Measurements from ENCODE around the gene CALD1.

Gene CALD1

DNA sequence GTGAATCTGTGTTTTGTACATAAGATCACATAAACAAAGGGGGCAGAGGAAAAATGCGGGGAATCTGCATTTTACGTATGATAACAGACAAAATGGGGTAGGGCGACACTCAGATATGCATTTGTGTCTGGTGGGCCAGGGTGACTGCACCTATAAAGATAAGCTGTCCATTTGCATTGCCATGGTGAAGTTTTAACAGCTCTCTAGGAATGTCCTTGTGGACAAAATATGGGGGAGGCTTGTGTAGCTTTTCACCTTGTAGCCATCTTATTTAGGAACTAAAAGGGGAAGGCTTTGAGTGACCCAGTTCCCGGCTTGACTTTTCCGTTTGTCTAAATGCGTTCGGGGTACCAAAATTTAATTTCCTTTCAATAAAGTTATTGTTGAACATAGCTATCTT lies 114.5 kb downstream of the CALD1 start:
- Histone ChIP-seq H3K36me3 (peaks cover 22 to 92% (median 62%) of the 10 kb centered on the region in 11 experiments), H3K4me3 (peak overlapping the region in 5 of 10 experiments; percentile 61 to 69 (median 65); a peak in 7 of 20 replicates), H3K4me2 (peak overlapping the region in 10 of 11 experiments; percentile 64 to 83 (median 79); a peak in 18 of 22 replicates), H3K27me3 (no peaks in the 10 kb centered on the region), H4K20me1 (no peaks in the 10 kb centered on the region), H3K4me1 (peaks cover 10 to 26% (median 19%) of the 10 kb centered on the region in 10 experiments; a peak in 17 of 20 replicates), H3K9me3 (replicated peaks in 1 of 11) (peaks cover 27 to 68% (median 49%) of the 10 kb centered on the region in 11 experiments), H3K9ac (0 out of 22 replicates have a peak overlapping the region, but pooled peaks of 1 of the 11 experiments have one; percentile 82), H3K27ac (peak overlapping the region in 1 of 11 experiments; percentile 79; a peak in 2 of 22 replicates)
- no peak for TF ChIP-seq Cebpa-rat (IDR thresholded peaks at IDR 0.05)

DNA sequence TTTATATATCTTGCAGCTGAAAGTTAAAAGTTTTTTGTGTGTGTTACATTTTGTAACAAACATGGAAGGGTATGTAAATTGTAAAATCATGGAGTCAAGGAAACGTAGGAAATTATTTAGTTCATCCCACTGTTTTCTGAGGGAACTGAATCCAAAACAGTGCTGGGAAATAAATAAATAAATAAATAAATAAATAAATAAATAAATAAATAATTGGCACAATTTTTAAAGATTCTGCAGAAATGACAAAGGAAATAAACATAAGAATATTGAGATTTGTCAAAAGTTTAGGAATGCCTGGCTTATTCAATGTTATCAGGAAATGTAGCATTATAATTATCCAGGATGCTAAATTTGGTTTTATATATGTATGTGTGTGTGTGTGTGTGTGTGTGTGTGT lies 115.5 kb downstream of the CALD1 start:
- Histone ChIP-seq H3K27me3 (no peaks in the 10 kb centered on the region), H3K9me3 (replicated peaks in 1 of 11) (peaks cover 27 to 68% (median 49%) of the 10 kb centered on the region in 11 experiments), H3K4me1 (peaks cover 17 to 35% (median 27%) of the 10 kb centered on the region in 10 experiments; a peak in 17 of 20 replicates), H3K4me2 (no peak overlapping the region), H3K9ac (no peak overlapping the region), H3K36me3 (peaks cover 22 to 97% (median 61%) of the 10 kb centered on the region in 11 experiments), H3K4me3 (peak overlapping the region in 1 of 10 experiments; percentile 20; a peak in 1 of 20 replicates), H3K27ac (no peak overlapping the region), H4K20me1 (no peaks in the 10 kb centered on the region)
- no peak for TF ChIP-seq Cebpa-rat (IDR thresholded peaks at IDR 0.05)

DNA sequence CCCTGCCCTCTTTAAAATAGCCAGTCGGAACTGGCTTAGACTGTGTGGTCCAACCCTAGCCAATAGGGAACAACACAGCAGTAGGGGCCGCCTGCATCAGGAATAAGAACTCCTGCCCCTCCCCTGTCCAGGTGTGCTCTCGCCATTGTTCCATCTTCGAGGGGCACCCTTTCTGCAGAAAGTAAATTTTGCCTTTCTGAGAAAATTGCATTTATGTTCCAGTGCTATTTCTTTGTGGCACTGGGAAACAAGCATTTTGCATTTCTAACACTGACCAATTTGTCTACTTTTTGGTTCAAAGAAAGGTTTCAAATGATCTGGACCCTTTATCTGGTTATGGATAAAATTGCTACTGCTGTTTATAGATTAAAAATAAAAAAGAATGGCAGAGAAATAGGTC lies 116.6 kb downstream of the CALD1 start:
- H4K20me1 ChIP-seq = no peaks in the 10 kb centered on the region
- peaks cover 27 to 63% (median 49%) of the 10 kb centered on the region in 11 experiments for H3K9me3 ChIP-seq (replicated peaks in 1 of 11)
- no peak overlapping the region for H3K9ac ChIP-seq
- H3K27me3 ChIP-seq = no peaks in the 10 kb centered on the region
- no peak for TF ChIP-seq Cebpa-rat (IDR thresholded peaks at IDR 0.05)
- no peak overlapping the region for H3K4me2 ChIP-seq
- peaks cover 22 to 97% (median 57%) of the 10 kb centered on the region in 11 experiments for H3K36me3 ChIP-seq
- peaks cover 14 to 37% (median 27%) of the 10 kb centered on the region in 10 experiments; a peak in 17 of 20 replicates for H3K4me1 ChIP-seq
- H3K27ac ChIP-seq = no peak overlapping the region
- H3K4me3 ChIP-seq = peak overlapping the region in 3 of 10 experiments; percentile 1 to 27 (median 20); a peak in 2 of 20 replicates

DNA sequence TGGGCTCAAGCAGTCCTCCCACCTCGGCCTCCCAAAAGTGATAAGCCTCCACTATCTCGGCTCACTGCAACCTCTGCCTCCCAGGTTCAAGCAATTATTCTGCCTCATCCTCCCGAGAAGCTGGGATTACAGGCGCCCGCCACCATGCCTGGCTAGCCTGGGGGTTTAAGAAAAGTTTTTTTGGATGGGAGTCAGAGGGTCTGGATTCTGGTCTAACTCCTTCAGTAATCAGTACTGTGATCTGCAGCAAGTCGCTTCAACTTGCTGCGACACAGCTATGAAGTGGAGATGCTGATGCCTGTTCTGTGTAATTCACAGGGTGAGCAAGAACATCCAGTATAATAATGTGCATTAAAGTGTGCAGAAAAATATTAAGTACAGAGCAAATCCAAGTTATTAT lies 118.5 kb downstream of the CALD1 start:
- H3K27ac ChIP-seq = no peak overlapping the region

DNA sequence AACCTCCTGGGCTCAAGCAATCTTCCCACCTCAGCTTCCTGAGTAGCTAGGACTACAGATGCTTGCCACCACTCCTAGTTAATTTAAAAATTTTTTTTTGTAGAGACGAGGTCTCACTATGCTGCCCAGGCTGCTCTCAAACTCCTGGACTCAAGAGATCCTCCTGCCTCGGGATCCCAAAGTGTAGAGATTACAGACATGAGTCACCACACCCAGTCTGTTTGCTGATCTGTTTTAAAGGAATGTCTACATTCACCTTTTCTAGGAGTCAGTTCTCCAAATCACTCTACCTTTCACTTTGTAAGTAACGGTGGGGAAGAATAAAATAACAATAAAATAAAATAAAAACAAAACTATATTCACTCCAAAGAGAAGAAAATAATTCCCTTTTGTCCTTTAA lies 120.3 kb downstream of the CALD1 start:
- H3K27ac ChIP-seq = peak overlapping the region in 2 of 11 experiments; percentile 1 to 6; a peak in 2 of 22 replicates
- no peaks in the 10 kb centered on the region for H3K27me3 ChIP-seq
- H3K4me3 ChIP-seq = no peak overlapping the region
- 0 out of 22 replicates have a peak overlapping the region, but pooled peaks of 1 of the 11 experiments have one; percentile 3 for H3K9ac ChIP-seq
- peaks cover 21 to 64% (median 34%) of the 10 kb centered on the region in 11 experiments for H3K9me3 ChIP-seq (replicated peaks in 1 of 11)
- no peak for TF ChIP-seq Cebpa-rat (IDR thresholded peaks at IDR 0.05)
- no peaks in the 10 kb centered on the region for H4K20me1 ChIP-seq
- H3K36me3 ChIP-seq = peaks cover 25 to 97% (median 69%) of the 10 kb centered on the region in 11 experiments
- peaks cover 25 to 42% (median 33%) of the 10 kb centered on the region in 10 experiments for H3K4me1 ChIP-seq
- H3K4me2 ChIP-seq = peak overlapping the region in 8 of 11 experiments; percentile 1 to 36 (median 20); a peak in 6 of 22 replicates

More for the DNA sequence above, 118.5 kb downstream of the CALD1 start:
- H3K36me3 ChIP-seq = peaks cover 24 to 98% (median 71%) of the 10 kb centered on the region in 11 experiments
- H3K27me3 ChIP-seq = no peaks in the 10 kb centered on the region
- peaks cover 24 to 45% (median 37%) of the 10 kb centered on the region in 10 experiments for H3K4me1 ChIP-seq
- no peak for TF ChIP-seq Cebpa-rat (IDR thresholded peaks at IDR 0.05)
- H3K4me3 ChIP-seq = no peak overlapping the region
- H3K4me2 ChIP-seq = no peak overlapping the region
- peaks cover 27 to 73% (median 49%) of the 10 kb centered on the region in 11 experiments for H3K9me3 ChIP-seq (replicated peaks in 1 of 11)
- H4K20me1 ChIP-seq = no peaks in the 10 kb centered on the region
- no peak overlapping the region for H3K9ac ChIP-seq

DNA sequence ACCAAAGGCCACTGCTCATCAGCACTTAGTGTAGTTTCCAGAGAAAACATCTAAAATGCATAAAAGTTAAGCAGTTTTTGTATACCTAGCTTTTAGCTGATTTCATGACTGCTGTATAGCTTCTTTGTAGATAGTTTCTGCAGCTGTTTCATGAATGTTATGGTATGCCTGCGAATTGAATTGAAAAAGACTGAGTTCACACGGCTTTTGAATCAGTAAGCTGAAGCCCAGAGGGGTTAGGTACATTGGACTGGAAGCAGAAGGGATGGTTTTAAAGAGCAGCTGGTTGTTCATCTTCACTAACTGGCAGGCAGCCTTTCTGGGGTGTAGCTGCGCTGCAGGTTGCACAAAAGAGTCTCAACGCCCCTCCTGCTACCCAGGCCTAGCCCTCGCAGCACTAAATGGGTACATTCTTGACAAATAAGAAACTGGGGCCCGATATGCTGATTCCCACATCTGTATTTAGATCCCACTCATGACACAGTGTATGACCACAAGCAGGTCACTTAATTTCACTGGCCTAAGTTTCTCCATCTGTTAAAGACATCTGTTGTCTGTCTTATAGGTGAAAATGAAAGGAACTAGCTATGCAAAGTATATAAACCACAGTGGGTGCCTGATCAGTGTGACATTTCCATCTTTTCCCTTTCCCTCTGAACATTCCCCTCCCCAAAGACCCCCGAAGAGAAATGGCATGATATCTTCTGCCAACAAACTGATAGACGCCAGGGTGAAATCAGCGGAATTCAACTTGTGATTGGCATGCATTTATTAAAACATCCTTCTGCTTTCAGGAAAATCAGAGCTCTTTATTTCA lies 120.9 kb downstream of the CALD1 start:
- peaks cover 17 to 58% (median 28%) of the 10 kb centered on the region in 11 experiments for H3K9me3 ChIP-seq (replicated peaks in 1 of 11)
- peak overlapping the region in 8 of 11 experiments; percentile 14 to 53 (median 24); a peak in 10 of 22 replicates for H3K4me2 ChIP-seq
- H3K4me3 ChIP-seq = no peak overlapping the region
- H4K20me1 ChIP-seq = no peaks in the 10 kb centered on the region
- peak overlapping the region in 1 of 11 experiments; percentile 0; a peak in 2 of 22 replicates for H3K27ac ChIP-seq
- TF ChIP-seq Cebpa-rat (IDR thresholded peaks at IDR 0.05) = no peak
- no peak overlapping the region for H3K9ac ChIP-seq
- H3K4me1 ChIP-seq = peaks cover 31 to 48% (median 39%) of the 10 kb centered on the region in 10 experiments
- H3K36me3 ChIP-seq = peaks cover 24 to 98% (median 66%) of the 10 kb centered on the region in 11 experiments
- H3K27me3 ChIP-seq = no peaks in the 10 kb centered on the region

DNA sequence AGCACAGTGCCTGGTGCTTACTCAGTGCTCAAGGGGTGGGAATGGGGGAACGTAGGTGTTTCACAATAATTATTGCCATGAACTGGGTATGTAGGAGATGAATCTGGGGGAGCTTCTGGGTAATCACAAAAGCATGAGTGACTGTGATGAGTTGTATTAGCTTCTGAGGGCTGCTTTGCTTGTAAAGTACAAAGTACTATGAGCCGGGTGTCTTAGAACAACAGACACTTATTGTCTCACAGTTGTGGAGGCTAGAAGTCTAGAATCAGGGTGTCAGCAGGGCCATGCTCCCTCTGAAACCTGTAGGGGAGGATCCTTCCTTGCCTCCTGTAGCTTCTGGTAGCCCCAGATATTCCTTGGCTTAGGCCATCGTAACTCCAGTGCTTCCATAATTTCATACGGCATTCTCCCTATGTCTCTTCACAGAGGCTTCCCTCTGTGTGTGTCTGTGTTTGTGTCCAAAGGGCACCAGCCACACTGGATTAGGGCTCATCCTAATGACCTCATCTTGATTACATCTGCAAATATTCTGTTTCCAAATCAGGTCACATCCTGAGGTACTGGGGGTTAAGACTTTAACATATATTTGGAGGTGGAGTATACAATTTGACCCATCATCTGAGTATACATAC lies 122.1 kb downstream of the CALD1 start:
- Histone ChIP-seq H3K36me3 (peaks cover 14 to 98% (median 55%) of the 10 kb centered on the region in 11 experiments; a peak in 21 of 22 replicates), H3K4me2 (peak overlapping the region in 9 of 11 experiments; percentile 5 to 54 (median 31); a peak in 11 of 22 replicates), H3K9ac (no peak overlapping the region), H3K4me1 (peaks cover 34 to 57% (median 42%) of the 10 kb centered on the region in 10 experiments), H3K27ac (peak overlapping the region in 3 of 11 experiments; percentile 23 to 35 (median 25); a peak in 4 of 22 replicates), H3K9me3 (replicated peaks in 1 of 11) (peaks cover 6 to 46% (median 17%) of the 10 kb centered on the region in 11 experiments), H3K4me3 (no peak overlapping the region), H4K20me1 (no peaks in the 10 kb centered on the region), H3K27me3 (no peaks in the 10 kb centered on the region)
- TF ChIP-seq Cebpa-rat (IDR thresholded peaks at IDR 0.05) = 0 out of 22 replicates have a peak, but pooled peaks of 1 of the 11 experiments have one; percentile 7

DNA sequence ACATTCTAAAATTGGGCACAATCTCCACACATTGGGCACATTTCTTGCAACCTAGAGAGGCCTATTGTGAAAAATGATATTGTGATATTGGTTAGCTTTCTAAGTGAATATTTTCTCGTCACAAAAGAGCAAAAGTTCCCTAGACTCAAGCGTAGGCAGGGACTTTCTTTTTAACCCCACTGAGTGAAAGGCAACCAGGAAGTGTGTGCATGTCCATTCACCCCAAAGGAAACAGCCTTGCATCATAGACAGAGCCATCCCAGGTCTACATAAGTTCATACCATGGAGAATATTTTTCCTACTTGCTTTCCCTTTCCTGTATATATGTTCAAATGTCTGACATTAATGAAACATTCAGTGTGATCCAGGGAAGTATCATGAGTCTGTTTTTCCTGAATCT lies 122.6 kb downstream of the CALD1 start:
- H3K4me2 ChIP-seq = peak overlapping the region in 9 of 11 experiments; percentile 5 to 54 (median 31); a peak in 12 of 22 replicates
- no peak for TF ChIP-seq Cebpa-rat (IDR thresholded peaks at IDR 0.05)
- peak overlapping the region in 7 of 11 experiments; percentile 6 to 51 (median 25); a peak in 9 of 22 replicates for H3K27ac ChIP-seq
- H3K4me3 ChIP-seq = no peak overlapping the region
- H3K4me1 ChIP-seq = peaks cover 34 to 57% (median 44%) of the 10 kb centered on the region in 10 experiments
- no peaks in the 10 kb centered on the region for H4K20me1 ChIP-seq
- H3K9me3 ChIP-seq (replicated peaks in 1 of 11) = peaks cover under 1 to 41% (median 12%) of the 10 kb centered on the region in 11 experiments; a peak in 20 of 22 replicates
- H3K36me3 ChIP-seq = peaks cover 8 to 98% (median 49%) of the 10 kb centered on the region in 11 experiments; a peak in 20 of 22 replicates
- H3K9ac ChIP-seq = no peak overlapping the region
- H3K27me3 ChIP-seq = no peaks in the 10 kb centered on the region

Data from BLaER1 treated with 17β-estradiol and CSF1 and Interleukin-3, amounts not matched to agents 10 nM and 100 nM (cell line).